IMR-90 (cell line): ENCODE data around the gene METTL22. TPM values are rescaled to one million over a fixed set of nuclear protein-coding genes. Genes with fewer than 3 reads are reported as not detected.

Experiments
- ATAC-seq: fragments of 200-7000 bp; cut with Tn5 transposase; 2 replicates; pipeline ENCODE4 v1.9.1; 2020; ENCODE audit warnings: low read depth, mild to moderate bottlenecking, moderate library complexity
- BruUV-seq: library from RNA; stranded (reverse); fragments of 400-500 nt; replicated peaks from 2 replicates; lab custom pipeline; 2021; lab: Mats Ljungman, UMichigan
- CTCF ChIA-PET: fragments of 300-600 bp; formaldehyde crosslinking; extraction: SDS; loops from one replicate; lab custom pipeline; 2021; ENCODE audit warnings: antibody characterized with exemption; lab: Yijun Ruan, JAX
- POLR2A ChIA-PET: fragments of 300-600 bp; sonication (Branson Sonifier 250); formaldehyde crosslinking; loops from one replicate; lab custom pipeline; 2022; ENCODE audit warnings: antibody characterized with exemption; ENCODE audit not compliant: unreplicated experiment; lab: Charles Lee
- DNase-seq: peaks from one replicate; pipeline ENCODE4 v3.0.0; 2013
- H2AFZ ChIP-seq: replicated peaks from 2 replicates; pipeline ENCODE3; 2013; ENCODE audit warnings: low read length, mild to moderate bottlenecking; ENCODE audit not compliant: poor library complexity
- H2AK5ac ChIP-seq: 2 replicates; pipeline ENCODE4 v1.6.1; 2013; ENCODE audit warnings: low read depth, low read length, inconsistent platforms
- H2AK9ac ChIP-seq: replicated peaks from 2 replicates; pipeline ENCODE3; 2013; ENCODE audit warnings: mild to moderate bottlenecking, low read depth, low read length, moderate library complexity; ENCODE audit not compliant: poor library complexity
- H2BK120ac ChIP-seq: 2 replicates; pipeline ENCODE4 v1.6.1; 2013; ENCODE audit warnings: low read depth, low read length, inconsistent platforms
- H2BK15ac ChIP-seq: 3 replicates; pipeline ENCODE4 v1.6.1; 2013; ENCODE audit warnings: low read depth, low read length, inconsistent platforms
- H2BK20ac ChIP-seq: 2 replicates; pipeline ENCODE4 v1.6.1; 2013; ENCODE audit warnings: low read depth, mild to moderate bottlenecking, inconsistent platforms, low read length, moderate library complexity
- H2BK5ac ChIP-seq: 2 replicates; pipeline ENCODE4 v1.6.1; 2013; ENCODE audit warnings: mild to moderate bottlenecking, low read depth, low read length, inconsistent platforms; ENCODE audit not compliant: poor library complexity, severe bottlenecking
- H3K14ac ChIP-seq: replicated peaks from 2 replicates; pipeline ENCODE4 v1.6.1; 2013; ENCODE audit warnings: low read depth, low read length, inconsistent platforms
- H3K18ac ChIP-seq: 2 replicates; pipeline ENCODE4 v1.6.1; 2013; ENCODE audit warnings: low read depth, low read length, control low read depth
- H3K23ac ChIP-seq: 2 replicates; pipeline ENCODE4 v1.6.1; 2013; ENCODE audit warnings: low read depth, low read length, inconsistent platforms
- H3K27ac ChIP-seq: 2 replicates; pipeline ENCODE4 v1.5.1; 2013; ENCODE audit warnings: mild to moderate bottlenecking, control low read depth, low read length; ENCODE audit not compliant: insufficient read depth
- H3K27me3 ChIP-seq: 2 replicates; pipeline ENCODE4 v1.6.1; 2013; ENCODE audit warnings: low read length; ENCODE audit not compliant: control insufficient read depth, insufficient read depth
- H3K36me3 ChIP-seq: 2 replicates; pipeline ENCODE4 v1.6.1; 2013; ENCODE audit warnings: low read length, mixed read lengths; ENCODE audit not compliant: control insufficient read depth, insufficient read depth
- H3K4ac ChIP-seq: 2 replicates; pipeline ENCODE4 v1.6.1; 2013; ENCODE audit warnings: low read depth, low read length, inconsistent platforms
- H3K4me1 ChIP-seq: 2 replicates; pipeline ENCODE4 v1.6.1; 2013; ENCODE audit warnings: low read length, mixed read lengths; ENCODE audit not compliant: control insufficient read depth, insufficient read depth
- H3K4me2 ChIP-seq: 2 replicates; pipeline ENCODE4 v1.6.1; 2013; ENCODE audit warnings: low read depth, mild to moderate bottlenecking, control low read depth, low read length, moderate library complexity
- H3K4me3 ChIP-seq: 2 replicates; pipeline ENCODE4 v1.5.1; 2013; ENCODE audit warnings: low read depth, mild to moderate bottlenecking, control low read depth, low read length, moderate library complexity; ENCODE audit not compliant: insufficient read depth
- H3K56ac ChIP-seq: 2 replicates; pipeline ENCODE4 v1.6.1; 2013; ENCODE audit warnings: low read length, inconsistent platforms; ENCODE audit not compliant: insufficient read depth; ENCODE audit errors: extremely low read depth
- H3K79me1 ChIP-seq, 2 experiments: 2 replicates each; pipeline ENCODE4 v1.6.1; 2013; ENCODE audit warnings: low read length in 2 of 2, inconsistent platforms in 1 of 2, low read depth in 1 of 2
- H3K9ac ChIP-seq: 2 replicates; pipeline ENCODE4 v1.6.1; 2013; ENCODE audit warnings: low read depth, low read length, control low read depth
- H3K9me1 ChIP-seq: 2 replicates; pipeline ENCODE4 v1.6.1; 2013; ENCODE audit warnings: low read length, inconsistent platforms; ENCODE audit not compliant: insufficient read depth
- H3K9me3 ChIP-seq: 2 replicates; pipeline ENCODE4 v1.6.1; 2013; ENCODE audit warnings: low read length; ENCODE audit not compliant: control insufficient read depth, insufficient read depth
- H4K20me1 ChIP-seq: 2 replicates; pipeline ENCODE4 v1.6.1; 2013; ENCODE audit warnings: low read length, inconsistent platforms; ENCODE audit not compliant: insufficient read depth
- H4K5ac ChIP-seq: 2 replicates; pipeline ENCODE4 v1.6.1; 2013; ENCODE audit warnings: mild to moderate bottlenecking, low read depth, low read length, control low read depth
- H4K8ac ChIP-seq, 2 experiments: 2 replicates each; pipeline ENCODE4 v1.6.1; 2013; ENCODE audit warnings: low read depth in 2 of 2, low read length in 2 of 2, control low read depth in 1 of 2, inconsistent platforms in 1 of 2
- H4K91ac ChIP-seq: 2 replicates; pipeline ENCODE4 v1.6.1; 2013; ENCODE audit warnings: low read depth, low read length, inconsistent platforms; ENCODE audit not compliant: insufficient read depth
- BHLHE40 ChIP-seq: fragments of 150-350 bp; IDR thresholded peaks from 2 replicates; pipeline ENCODE4 v1.6.1; 2016; ENCODE audit warnings: mild to moderate bottlenecking, low read depth, low read length
- CEBPB ChIP-seq: IDR thresholded peaks from 2 replicates; pipeline ENCODE4 v1.6.1; 2012; ENCODE audit warnings: low read depth, low read length, improper control_type of control experiment
- CHD1 ChIP-seq: IDR thresholded peaks from 2 replicates; pipeline ENCODE4 v1.6.1; 2012; ENCODE audit warnings: low read depth, low read length, improper control_type of control experiment
- CTCF ChIP-seq: conservative IDR thresholded peaks from 2 replicates; pipeline ENCODE4 v1.5.1; 2012; ENCODE audit warnings: mild to moderate bottlenecking, low read depth, low read length, improper control_type of control experiment
- ELK1 ChIP-seq: fragments of 150-350 bp; IDR thresholded peaks from 2 replicates; pipeline ENCODE4 v1.6.1; 2016; ENCODE audit warnings: low read depth, mild to moderate bottlenecking, low read length, moderate library complexity, borderline replicate concordance
- FOS ChIP-seq: fragments of 150-350 bp; IDR thresholded peaks from 2 replicates; pipeline ENCODE4 v1.6.1; 2016; ENCODE audit warnings: low read depth, low read length
- MAFK ChIP-seq: IDR thresholded peaks from 2 replicates; pipeline ENCODE4 v1.6.1; 2012; ENCODE audit warnings: low read depth, low read length, improper control_type of control experiment
- MAZ ChIP-seq: IDR thresholded peaks from 2 replicates; pipeline ENCODE4 v1.6.1; 2012; ENCODE audit warnings: low read depth, mild to moderate bottlenecking, low read length, improper control_type of control experiment, moderate library complexity, borderline replicate concordance
- MXI1 ChIP-seq: IDR thresholded peaks from 2 replicates; pipeline ENCODE4 v1.6.1; 2012; ENCODE audit warnings: low read depth, mild to moderate bottlenecking, low read length, moderate library complexity, borderline replicate concordance
- NFE2L2 ChIP-seq: fragments of 150-350 bp; IDR thresholded peaks from 2 replicates; pipeline ENCODE4 v1.6.1; 2016; ENCODE audit warnings: low read depth, mild to moderate bottlenecking, low read length
- RAD21 ChIP-seq: IDR thresholded peaks from 2 replicates; pipeline ENCODE4 v1.6.1; 2012; ENCODE audit warnings: low read length, improper control_type of control experiment
- RCOR1 ChIP-seq: IDR thresholded peaks from 2 replicates; pipeline ENCODE4 v1.6.1; 2012; ENCODE audit warnings: mild to moderate bottlenecking, low read length, improper control_type of control experiment; ENCODE audit not compliant: insufficient replicate concordance
- RFX5 ChIP-seq: IDR thresholded peaks from 2 replicates; pipeline ENCODE4 v1.8.0; 2012; ENCODE audit warnings: low read depth, mild to moderate bottlenecking, low read length, moderate library complexity
- SMC3 ChIP-seq: fragments of 150-350 bp; IDR thresholded peaks from 2 replicates; pipeline ENCODE4 v1.6.1; 2016; ENCODE audit warnings: low read depth, mild to moderate bottlenecking, antibody characterized with exemption, low read length, moderate library complexity
- USF2 ChIP-seq: fragments of 150-350 bp; IDR thresholded peaks from 2 replicates; pipeline ENCODE4 v1.6.1; 2017; ENCODE audit warnings: mild to moderate bottlenecking, antibody characterized with exemption, low read length, low read depth
- WGBS, 2 experiments: methylation state at CpG; one replicate each; pipeline versions ENCODE4 v1.1.5 to v1.1.7; 2013; ENCODE audit warnings: missing lambda C conversion rate in 2 of 2; ENCODE audit not compliant: insufficient read length in 1 of 2; ENCODE audit errors: extremely low coverage in 2 of 2; 5-methylcytosine and 5-hydroxymethylcytosine counted together
- dilution Hi-C: fragments of 300-500 bp; cut with HindIII; formaldehyde crosslinking; loops from one replicate; pipeline ENCODE4 v1.14.3; 2018; ENCODE audit warnings: low sequenced_read_pairs; ENCODE audit not compliant: unreplicated experiment
- in situ Hi-C: fragments of 300-500 bp; cut with MboI; formaldehyde crosslinking; loops from 3 replicates; pipeline ENCODE4 v1.14.3; 2019; ENCODE audit warnings: low sequenced_read_pairs, inconsistent platforms, mixed read lengths
- intact Hi-C: fragments of 100-400 bp; cut with micrococcal nuclease; formaldehyde crosslinking; loops from 2 replicates; pipeline ENCODE4 v1.10.0; 2022
- polyA plus RNA-seq, 3 experiments: library from polyadenylated mRNA; depleted of rRNA; stranded (reverse); fragments of >200 nt; gene quantifications; 2 replicates each; pipeline ENCODE4 v1.2.3, GENCODE V29; 2012; ENCODE audit warnings: low replicate concordance in 1 of 3
- total RNA-seq: library from RNA; depleted of rRNA; stranded (reverse); fragments of >200 nt; gene quantifications from 2 replicates; pipeline ENCODE4 v1.2.3, GENCODE V29; 2012

The METTL22 gene
- total and polyA plus RNA-seq, 2 of the 4 experiments (the other 2 are of a cell fraction) = 27.2 to 51.2 TPM

- Histone ChIP-seq H3K4me1 (no peaks in the 10 kb centered on the region), H2BK5ac (no peak overlapping the region), H2BK15ac (no peak overlapping the region), H3K18ac (no peak overlapping the region), H4K91ac (no peak overlapping the region), H2AK5ac (no peak overlapping the region), H4K8ac (no peak overlapping the region), H3K23ac (no peak overlapping the region), H2AFZ (no peak overlapping the region), H3K79me1 (no peaks in the 10 kb centered on the region), H3K4ac (no peak overlapping the region), H3K14ac (no peak overlapping the region), H3K36me3 (no peaks in the 10 kb centered on the region), H2BK120ac (no peak overlapping the region), H3K27me3 (peaks cover 32% of the 10 kb centered on the region), H2BK20ac (no peak overlapping the region), H3K9ac (no peak overlapping the region), H4K5ac (no peak overlapping the region), H3K27ac (no peak overlapping the region), H2AK9ac (no peak overlapping the region), H3K9me1 (no peaks in the 10 kb centered on the region), H4K20me1 (no peaks in the 10 kb centered on the region), H3K4me2 (no peak overlapping the region), H3K4me3 (no peak overlapping the region), H3K9me3 (0 out of 2 replicates have a peak, but pooled peaks cover 2% of the 10 kb centered on the region), H3K56ac (no peak overlapping the region)
- 60% methylated on average over 1 of the region's 3 CpGs; no CpG with 5 or more reads in 1 of the 2 experiments for WGBS, 2 experiments
- ATAC-seq (no peak), DNase-seq (no peak)
- intact Hi-C loops = no loop called here
- dilution Hi-C loops = no loop called here
- BruUV-seq = no TSS peak
- CTCF ChIA-PET = interaction anchor here (1.7 kb wide), 1 partner anchor 19 kb away, joined by 3 read pairs; no protein-coding TSS in a partner anchor
- in situ Hi-C loops = no loop called here
- TF ChIP-seq MAZ (no peak), MXI1 (no peak), RFX5 (no peak), NFE2L2 (no peak), USF2 (no peak), CEBPB (no peak), CTCF (no peak), RCOR1 (no peak), FOS (no peak), RAD21 (no peak), SMC3 (no peak), CHD1 (no peak), MAFK (no peak), ELK1 (no peak), BHLHE40 (no peak)
- POLR2A ChIA-PET = no interaction called here
Observed at GRCh38 chr16:8585857-8586256, 35.6 kb upstream of the METTL22 start.
